ENCODE results near the gene SPATA22. TPM values are rescaled to one million over a fixed set of nuclear protein-coding genes. Genes with fewer than 3 reads are reported as not detected.
"Not testable (repeated sequence)": the region's sequence is repeated elsewhere in the genome, so short reads cannot be mapped to it uniquely, and the experiment has no call there.

Gene SPATA22
- total RNA-seq, 1 donor from 2014 or later, result not detected

DNA sequence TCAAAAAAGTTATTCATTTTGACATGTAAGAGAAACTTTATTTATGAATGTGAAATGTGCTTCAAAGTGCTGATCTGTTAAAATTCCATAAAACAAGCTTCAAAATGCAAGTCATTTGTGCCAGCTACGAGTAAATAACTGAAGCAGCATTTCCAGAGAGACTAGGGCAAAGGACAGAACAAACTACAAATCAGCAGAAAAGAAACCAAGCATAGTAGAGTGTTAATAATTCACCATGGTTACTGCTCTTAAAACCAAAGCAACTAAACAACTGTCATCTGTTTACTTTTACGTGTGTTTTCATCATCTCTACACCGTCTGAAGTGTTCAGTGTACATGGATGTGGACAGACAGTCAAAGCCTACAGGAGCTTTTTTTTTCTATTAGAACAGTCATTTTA is 2.6 kb upstream of the SPATA22 start:
- H3K36me3 Mint-ChIP-seq (ENCODE audit: unreplicated experiment), result no peaks in the 10 kb centered on the region

DNA sequence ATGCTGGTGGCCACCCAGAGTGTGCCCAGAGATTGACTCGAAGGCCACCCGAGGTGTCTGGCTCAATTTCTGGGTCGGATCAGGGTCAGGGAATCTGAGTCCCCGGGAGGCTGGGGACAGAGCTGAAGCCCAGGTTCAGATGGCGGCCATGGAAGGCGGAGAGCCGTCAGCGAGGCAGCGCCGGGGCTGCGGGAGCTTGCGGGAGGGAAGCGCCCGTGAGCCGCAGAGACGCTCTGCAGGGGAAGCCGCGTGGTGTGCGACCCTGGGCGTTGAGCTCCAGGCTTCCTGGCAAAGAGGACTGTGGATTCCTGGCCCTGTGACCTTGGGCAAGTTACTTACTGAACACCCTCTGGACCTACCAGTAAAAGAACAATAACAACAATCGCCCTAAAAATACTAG is 518 bp upstream of the SPATA22 start:
- Mint-ChIP-seq H3K36me3 (ENCODE audit: unreplicated experiment) (no peaks in the 10 kb centered on the region), H3K9me3 (ENCODE audit: unreplicated experiment) (peaks cover 2% of the 10 kb centered on the region), H3K27ac (ENCODE audit: unreplicated experiment) (no peak overlapping the region), H3K4me1 (ENCODE audit: low read depth, unreplicated experiment) (peaks cover 6% of the 10 kb centered on the region), H3K4me3 (ENCODE audit: unreplicated experiment) (no peak overlapping the region), H3K27me3 (ENCODE audit: unreplicated experiment) (no peaks in the 10 kb centered on the region)
- TF ChIP-seq, protein P1, sequence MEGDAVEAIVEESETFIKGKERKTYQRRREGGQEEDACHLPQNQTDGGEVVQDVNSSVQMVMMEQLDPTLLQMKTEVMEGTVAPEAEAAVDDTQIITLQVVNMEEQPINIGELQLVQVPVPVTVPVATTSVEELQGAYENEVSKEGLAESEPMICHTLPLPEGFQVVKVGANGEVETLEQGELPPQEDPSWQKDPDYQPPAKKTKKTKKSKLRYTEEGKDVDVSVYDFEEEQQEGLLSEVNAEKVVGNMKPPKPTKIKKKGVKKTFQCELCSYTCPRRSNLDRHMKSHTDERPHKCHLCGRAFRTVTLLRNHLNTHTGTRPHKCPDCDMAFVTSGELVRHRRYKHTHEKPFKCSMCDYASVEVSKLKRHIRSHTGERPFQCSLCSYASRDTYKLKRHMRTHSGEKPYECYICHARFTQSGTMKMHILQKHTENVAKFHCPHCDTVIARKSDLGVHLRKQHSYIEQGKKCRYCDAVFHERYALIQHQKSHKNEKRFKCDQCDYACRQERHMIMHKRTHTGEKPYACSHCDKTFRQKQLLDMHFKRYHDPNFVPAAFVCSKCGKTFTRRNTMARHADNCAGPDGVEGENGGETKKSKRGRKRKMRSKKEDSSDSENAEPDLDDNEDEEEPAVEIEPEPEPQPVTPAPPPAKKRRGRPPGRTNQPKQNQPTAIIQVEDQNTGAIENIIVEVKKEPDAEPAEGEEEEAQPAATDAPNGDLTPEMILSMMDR (IDR thresholded peaks at IDR 0.05; ENCODE audit: partially characterized antibody, unreplicated experiment), result no peak
- no peak for DNase-seq

More for the DNA sequence above, 2.6 kb upstream of the SPATA22 start:
- TF ChIP-seq, protein P1 (IDR thresholded peaks at IDR 0.05; ENCODE audit: partially characterized antibody, unreplicated experiment), result no peak
- no peak overlapping the region for H3K27ac Mint-ChIP-seq (ENCODE audit: unreplicated experiment)
- no peaks in the 10 kb centered on the region for H3K27me3 Mint-ChIP-seq (ENCODE audit: unreplicated experiment)
- peaks cover 2% of the 10 kb centered on the region for H3K9me3 Mint-ChIP-seq (ENCODE audit: unreplicated experiment)
- peaks cover 6% of the 10 kb centered on the region for H3K4me1 Mint-ChIP-seq (ENCODE audit: low read depth, unreplicated experiment)
- H3K4me3 Mint-ChIP-seq (ENCODE audit: unreplicated experiment), result no peak overlapping the region
- DNase-seq, result no peak

DNA sequence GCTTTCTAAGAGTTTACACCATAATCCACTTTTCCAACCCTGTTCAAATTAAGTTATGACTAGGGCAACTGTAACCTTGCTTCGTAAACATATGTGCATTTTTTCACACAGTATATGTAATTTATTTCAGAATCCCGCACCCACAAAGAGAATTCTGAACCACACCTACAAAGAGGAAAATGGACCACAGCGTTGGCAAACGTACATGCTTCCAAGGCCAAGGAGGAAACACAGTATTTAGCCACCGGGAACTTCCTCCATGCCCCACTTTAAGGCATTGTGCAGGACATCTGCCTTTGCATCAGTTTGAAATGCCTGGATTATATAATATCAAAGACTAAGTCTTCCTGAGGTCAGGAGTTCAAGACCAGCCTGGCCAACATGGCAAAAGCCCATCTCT is 2.1 kb downstream of the SPATA22 start:
- TF ChIP-seq, protein P1 (IDR thresholded peaks at IDR 0.05; ENCODE audit: partially characterized antibody, unreplicated experiment), result no peak

DNA sequence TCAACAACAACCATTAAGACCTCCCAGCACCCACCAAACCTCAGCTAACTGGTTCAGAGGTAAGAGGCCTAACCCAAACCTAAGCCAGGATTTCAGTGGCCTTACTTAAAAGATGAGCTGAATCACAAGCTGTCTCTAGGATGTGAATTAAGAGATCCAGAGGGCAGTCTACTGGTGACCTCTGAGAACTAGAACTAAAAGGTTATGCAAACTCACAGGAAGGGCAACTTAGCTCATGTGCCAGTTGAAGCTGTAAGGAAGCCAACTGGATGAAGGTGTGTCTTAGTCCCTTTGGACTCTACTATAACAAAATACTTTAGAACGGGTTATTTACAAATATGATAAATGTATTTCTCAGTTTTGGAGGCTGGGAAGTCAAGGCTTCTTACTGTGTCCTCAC is 5.3 kb downstream of the SPATA22 start:
- DNase-seq; H3K9me3 Mint-ChIP-seq (ENCODE audit: unreplicated experiment); H3K4me3 Mint-ChIP-seq (ENCODE audit: unreplicated experiment); H3K4me1 Mint-ChIP-seq (ENCODE audit: low read depth, unreplicated experiment); H3K36me3 Mint-ChIP-seq (ENCODE audit: unreplicated experiment); H3K27me3 Mint-ChIP-seq (ENCODE audit: unreplicated experiment): not testable (repeated sequence)
- H3K27ac Mint-ChIP-seq (ENCODE audit: unreplicated experiment), result peak overlapping the region; percentile 70

More for the DNA sequence above, 2.1 kb downstream of the SPATA22 start:
- no peaks in the 10 kb centered on the region for H3K27me3 Mint-ChIP-seq (ENCODE audit: unreplicated experiment)
- H3K9me3 Mint-ChIP-seq (ENCODE audit: unreplicated experiment), result no peaks in the 10 kb centered on the region
- H3K36me3 Mint-ChIP-seq (ENCODE audit: unreplicated experiment), result no peaks in the 10 kb centered on the region
- DNase-seq, result no peak
- no peak overlapping the region for H3K27ac Mint-ChIP-seq (ENCODE audit: unreplicated experiment)
- H3K4me3 Mint-ChIP-seq (ENCODE audit: unreplicated experiment), result no peak overlapping the region
- no peaks in the 10 kb centered on the region for H3K4me1 Mint-ChIP-seq (ENCODE audit: low read depth, unreplicated experiment)

DNA sequence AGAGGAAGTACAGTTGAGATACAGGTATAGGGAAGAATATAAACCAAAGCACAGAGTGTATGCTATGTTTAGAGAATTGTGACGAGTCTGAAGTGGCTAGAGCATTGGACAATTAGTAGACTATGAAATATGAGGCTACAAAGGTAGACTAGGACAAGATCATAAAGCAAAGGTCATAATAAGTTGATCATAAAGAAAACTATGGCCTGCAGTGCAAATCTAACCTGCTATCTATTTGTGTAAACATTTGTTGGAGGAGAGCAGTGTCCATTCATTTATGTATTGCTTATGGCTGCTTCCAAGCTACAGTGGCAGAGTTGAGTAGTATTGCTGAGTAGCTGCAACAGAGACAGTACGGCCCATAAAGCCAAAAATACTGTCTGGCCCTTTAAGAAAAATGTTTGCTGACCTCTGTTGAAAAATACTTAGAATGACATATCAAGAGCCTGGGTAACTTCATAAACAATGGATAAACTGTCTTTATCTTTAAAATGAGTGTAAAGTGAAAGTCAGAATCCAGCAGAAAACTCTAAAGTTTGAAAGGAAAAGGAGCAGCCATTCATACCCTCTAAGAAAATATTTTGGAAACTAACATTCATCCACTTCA is 23.5 kb downstream of the SPATA22 start:
- Mint-ChIP-seq H3K4me1 (ENCODE audit: low read depth, unreplicated experiment) (no peaks in the 10 kb centered on the region), H3K36me3 (ENCODE audit: unreplicated experiment) (no peaks in the 10 kb centered on the region), H3K9me3 (ENCODE audit: unreplicated experiment) (peaks cover 1% of the 10 kb centered on the region), H3K27ac (ENCODE audit: unreplicated experiment) (no peak overlapping the region), H3K27me3 (ENCODE audit: unreplicated experiment) (no peaks in the 10 kb centered on the region), H3K4me3 (ENCODE audit: unreplicated experiment) (no peak overlapping the region)
- TF ChIP-seq, protein P1 (IDR thresholded peaks at IDR 0.05; ENCODE audit: partially characterized antibody, unreplicated experiment), result no peak
- DNase-seq, result no peak

Data from glutamatergic neuron (in vitro differentiated cells).